Cardiac fibroblast (primary cell): ENCODE results near the gene ADAMTSL3.

Experiments
- DNase-seq, 2 donors: peaks; one replicate each; pipeline versions ENCODE4 v3.0.0 to v3.0.0-alpha.2; 2010; ENCODE audit warnings: low read depth in 2 of 2
- H3K4me3 ChIP-seq, 2 donors: replicated peaks in 1 of 2; 1 replicate in 1 of 2; 2 replicates in 1 of 2; pipeline ENCODE4 v1.5.1; 2011; ENCODE audit warnings: low read depth in 2 of 2, low read length in 2 of 2, mild to moderate bottlenecking in 2 of 2, moderate library complexity in 1 of 2
- TF ChIP-seq, protein P1 (sequence below): IDR thresholded peaks from one replicate; pipeline ENCODE4 v1.5.1; 2011; ENCODE audit warnings: low read depth, mild to moderate bottlenecking, low read length, inconsistent platforms

ADAMTSL3 gene

DNA sequence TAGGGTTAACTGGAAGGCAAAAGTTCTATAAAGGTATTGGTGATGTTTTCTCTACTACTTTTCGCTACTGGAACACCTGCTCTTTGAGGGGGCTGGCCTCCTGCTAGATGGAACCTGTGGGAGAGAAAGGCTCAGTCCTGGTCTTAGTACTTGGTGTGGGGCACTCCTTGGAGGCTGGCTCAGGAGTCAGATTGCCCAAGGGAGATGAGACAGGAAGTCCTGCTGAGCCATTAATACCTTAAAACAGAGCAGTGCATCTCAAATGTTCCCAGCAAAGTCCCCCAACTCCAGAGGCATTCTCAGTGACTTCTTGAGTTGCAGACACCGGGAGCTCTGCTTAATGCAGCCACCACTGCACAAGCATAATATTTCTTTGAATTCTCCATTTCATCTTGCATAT is 3.1 kb upstream of the ADAMTSL3 start:
- no peak overlapping the region for H3K4me3 ChIP-seq
- DNase-seq = no peak
- TF ChIP-seq, protein P1, sequence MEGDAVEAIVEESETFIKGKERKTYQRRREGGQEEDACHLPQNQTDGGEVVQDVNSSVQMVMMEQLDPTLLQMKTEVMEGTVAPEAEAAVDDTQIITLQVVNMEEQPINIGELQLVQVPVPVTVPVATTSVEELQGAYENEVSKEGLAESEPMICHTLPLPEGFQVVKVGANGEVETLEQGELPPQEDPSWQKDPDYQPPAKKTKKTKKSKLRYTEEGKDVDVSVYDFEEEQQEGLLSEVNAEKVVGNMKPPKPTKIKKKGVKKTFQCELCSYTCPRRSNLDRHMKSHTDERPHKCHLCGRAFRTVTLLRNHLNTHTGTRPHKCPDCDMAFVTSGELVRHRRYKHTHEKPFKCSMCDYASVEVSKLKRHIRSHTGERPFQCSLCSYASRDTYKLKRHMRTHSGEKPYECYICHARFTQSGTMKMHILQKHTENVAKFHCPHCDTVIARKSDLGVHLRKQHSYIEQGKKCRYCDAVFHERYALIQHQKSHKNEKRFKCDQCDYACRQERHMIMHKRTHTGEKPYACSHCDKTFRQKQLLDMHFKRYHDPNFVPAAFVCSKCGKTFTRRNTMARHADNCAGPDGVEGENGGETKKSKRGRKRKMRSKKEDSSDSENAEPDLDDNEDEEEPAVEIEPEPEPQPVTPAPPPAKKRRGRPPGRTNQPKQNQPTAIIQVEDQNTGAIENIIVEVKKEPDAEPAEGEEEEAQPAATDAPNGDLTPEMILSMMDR = no peak

DNA sequence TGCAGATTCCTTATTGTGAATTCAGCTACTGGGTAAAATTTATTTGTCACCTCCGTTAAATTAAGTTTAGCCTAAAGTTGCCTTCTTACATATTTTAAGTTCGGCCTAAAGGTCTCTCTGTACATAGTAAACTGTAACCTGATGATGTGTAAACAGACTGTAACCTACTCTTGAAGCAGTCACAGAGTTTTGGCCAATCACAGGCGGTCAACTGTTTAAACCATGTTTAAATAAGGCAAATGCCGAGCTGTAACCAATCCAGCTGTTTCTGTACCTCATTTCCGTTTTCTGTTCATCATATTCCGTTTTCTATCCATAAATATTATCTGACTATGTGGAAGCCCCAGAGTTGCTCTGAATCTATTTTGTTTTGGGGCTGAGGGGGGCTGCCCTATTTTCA is 2.4 kb upstream of the ADAMTSL3 start:
- no peak for DNase-seq
- H3K4me3 ChIP-seq = no peak overlapping the region
- TF ChIP-seq, protein P1 = no peak

DNA sequence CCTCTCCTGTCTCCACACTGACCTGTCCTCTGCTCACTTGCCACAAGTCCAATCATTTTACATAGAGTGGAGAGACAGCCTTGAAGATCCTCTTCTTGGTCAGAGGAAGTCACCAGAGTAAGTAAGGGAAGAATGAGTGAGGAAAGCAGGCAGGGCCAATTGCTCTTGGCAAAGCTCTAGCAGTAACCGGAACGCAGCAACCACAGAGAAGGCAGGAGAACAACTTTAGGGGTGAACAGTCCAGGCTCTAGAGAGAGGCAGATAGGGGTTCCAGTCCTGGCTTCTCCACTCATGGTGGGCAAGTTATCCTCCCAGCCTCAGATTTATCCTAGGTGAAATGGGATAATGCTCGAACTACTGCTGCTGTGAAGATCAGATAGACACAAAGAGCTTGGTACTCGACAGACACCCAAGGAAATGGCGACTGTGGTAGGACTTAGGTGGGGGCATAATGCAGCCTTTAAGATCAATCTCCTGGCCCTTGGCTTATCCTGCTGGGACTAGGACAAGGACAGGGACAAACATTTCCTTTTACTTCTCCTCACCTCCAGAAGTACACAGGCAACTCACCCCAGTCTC is 1.2 kb upstream of the ADAMTSL3 start:
- TF ChIP-seq, protein P1 = no peak
- no peak for DNase-seq
- H3K4me3 ChIP-seq = no peak overlapping the region

DNA sequence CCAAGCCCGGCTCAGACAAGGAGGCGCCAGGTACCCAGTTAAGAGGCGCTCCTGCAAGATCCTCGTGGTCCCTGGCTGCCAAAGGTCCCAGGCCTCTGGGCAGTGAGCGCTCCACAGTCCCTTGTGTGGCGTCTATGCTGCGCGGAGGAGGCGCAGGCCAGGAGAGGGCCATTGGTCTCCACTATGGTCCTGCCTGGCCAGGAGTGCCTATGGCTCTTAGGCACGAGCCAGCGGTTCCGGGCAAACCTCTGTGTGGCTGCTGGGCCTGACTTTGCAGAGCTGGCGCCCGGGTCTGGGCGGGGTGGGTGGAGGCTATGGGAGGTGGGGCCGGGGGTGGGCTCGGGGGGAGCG is 660 bp upstream of the ADAMTSL3 start:
- TF ChIP-seq, protein P1 = no peak
- DNase-seq = no peak
- no peak overlapping the region for H3K4me3 ChIP-seq

DNA sequence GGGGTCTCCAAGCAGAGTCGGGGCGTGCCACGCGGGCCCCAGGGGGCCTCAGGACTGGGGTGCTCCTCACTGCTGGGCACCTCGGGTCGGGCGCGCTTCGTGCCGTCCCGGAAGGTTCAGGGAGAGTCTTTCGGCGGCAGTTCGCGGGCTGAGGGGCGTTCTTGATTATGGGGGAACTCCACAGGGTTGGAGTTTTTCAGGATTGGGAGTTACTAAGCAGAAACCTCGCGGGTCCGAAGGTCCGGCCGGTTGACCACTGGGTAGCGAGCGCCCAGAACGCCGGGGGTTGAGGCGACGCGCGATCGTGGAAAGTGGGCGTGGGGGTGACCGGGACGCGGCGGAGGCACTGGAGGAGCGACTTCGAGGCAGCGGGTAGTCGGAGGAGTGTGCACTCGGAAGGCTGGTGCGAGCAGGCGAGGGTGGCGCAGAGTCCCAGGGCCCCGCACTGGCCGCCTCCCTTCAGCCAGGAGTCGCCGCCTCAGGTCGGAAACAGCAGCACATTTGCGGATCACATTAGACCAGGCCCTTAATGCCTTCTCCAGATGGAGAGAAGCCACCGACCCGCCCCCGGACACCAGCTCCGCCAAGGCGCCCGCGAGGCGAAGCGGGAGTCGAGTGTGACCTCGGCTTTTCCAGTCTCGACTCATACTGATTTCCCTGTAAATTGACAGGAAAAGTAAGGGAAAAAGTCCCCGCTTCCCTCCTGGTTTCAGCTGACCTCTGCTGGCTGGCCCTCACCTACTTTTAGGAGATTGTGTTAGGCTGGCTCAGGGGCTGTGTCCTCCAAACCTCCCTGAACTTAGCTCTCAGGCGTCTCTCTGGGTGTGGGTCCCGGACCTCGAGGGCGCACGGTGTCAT is 685 bp downstream of the ADAMTSL3 start:
- peak overlapping the region; percentile 4 to 32 for H3K4me3 ChIP-seq
- TF ChIP-seq, protein P1 = no peak

DNA sequence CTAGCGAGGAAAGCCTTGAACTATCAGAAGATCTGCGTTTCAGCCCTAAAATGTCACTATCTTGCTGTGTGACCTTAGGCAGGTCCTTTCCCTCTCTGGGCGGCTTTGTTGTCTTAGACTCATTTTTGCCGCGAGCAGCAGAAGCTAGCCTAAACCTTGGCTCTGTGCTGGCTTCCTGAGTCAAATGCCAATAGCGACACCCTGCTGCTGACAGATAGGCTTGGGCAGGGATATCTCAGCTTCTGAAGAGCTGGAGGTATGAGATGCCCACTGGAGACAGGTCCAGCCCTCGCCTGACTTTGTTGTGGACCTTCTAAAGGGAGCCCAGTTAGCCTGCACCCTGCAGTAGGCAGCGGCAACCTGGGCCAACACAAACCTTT is 1.3 kb downstream of the ADAMTSL3 start:
- H3K4me3 ChIP-seq = no peak overlapping the region
- TF ChIP-seq, protein P1 = no peak
- DNase-seq = no peak

More for the DNA sequence above, 685 bp downstream of the ADAMTSL3 start:
- DNase-seq = no peak
